Breast epithelium (tissue), 3 donors: ENCODE results near the gene PKHD1.

ENCODE experiments used
- CTCF ChIP-seq, 3 donors: fragments of 450-650 bp; IDR thresholded peaks; one replicate each; pipeline ENCODE4 v1.5.1; 2016 to 2017; ENCODE audit warnings: antibody characterized with exemption in 3 of 3, mild to moderate bottlenecking in 3 of 3, moderate library complexity in 3 of 3
- POLR2A ChIP-seq: fragments of 450-650 bp; IDR thresholded peaks from one replicate; pipeline ENCODE4 v1.6.1; 2016; ENCODE audit warnings: antibody characterized with exemption, mild to moderate bottlenecking, moderate library complexity

DNA sequence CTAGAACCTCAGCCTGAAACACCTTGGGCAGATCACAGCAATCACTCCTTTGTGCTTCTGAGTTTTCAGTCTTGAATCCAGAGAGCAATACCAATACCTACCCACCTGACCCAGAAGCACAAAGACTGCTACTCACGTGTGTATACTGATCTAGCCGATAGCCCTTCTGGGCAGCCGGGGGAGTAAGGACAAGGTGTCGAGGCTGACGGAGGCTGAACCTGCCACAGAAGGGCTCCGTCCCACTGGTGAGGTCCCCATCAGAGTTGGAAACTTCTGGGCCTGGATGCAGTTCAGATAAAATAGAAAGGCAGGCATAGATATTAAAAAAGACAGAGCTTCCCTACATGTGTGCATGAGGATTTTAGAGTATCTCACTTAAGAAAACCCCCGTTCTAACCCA lies 32.0 kb downstream of the PKHD1 start:
- TF ChIP-seq CTCF (IDR thresholded peaks at IDR 0.05) (no peak), POLR2A (no peak)
